Keratinocyte (primary cell): ENCODE results near the gene SLC66A1.

Experiments used
- CTCF ChIP-seq, 3 experiments: IDR thresholded peaks in 1 of 3; conservative IDR thresholded peaks in 1 of 3; optimal IDR thresholded peaks in 1 of 3; 2 replicates in 2 of 3; 3 replicates in 1 of 3; pipeline versions ENCODE3 to v1.5.1; 2011; ENCODE audit warnings: low read length in 3 of 3, mild to moderate bottlenecking in 3 of 3, moderate library complexity in 2 of 3, control low read depth in 1 of 3, inconsistent platforms in 1 of 3; ENCODE audit not compliant: insufficient read depth in 2 of 3; ENCODE audit errors: extremely low read depth in 1 of 3
- EZH2 ChIP-seq: IDR thresholded peaks from one replicate; pipeline ENCODE4 v1.6.1; 2012; ENCODE audit warnings: inconsistent platforms, mild to moderate bottlenecking, low read length, moderate library complexity

GRCh38 chr1:19351873-19352272 lies 39.7 kb downstream of the SLC66A1 start:
- TF ChIP-seq CTCF (optimal IDR thresholded peaks at IDR 0.05 in 1 of 3, IDR thresholded peaks at IDR 0.05 in 1 of 3, conservative IDR thresholded peaks at IDR 0.05 in 1 of 3; ENCODE audit: extremely low read depth in 1 of 3, insufficient read depth in 2 of 3, low read length in 3 of 3): no peak
- no peak for TF ChIP-seq EZH2
